ENCODE measurements around the gene SLC49A3. TPM values are rescaled to one million over a fixed set of nuclear protein-coding genes. Genes with fewer than 3 reads are reported as not detected.

The SLC49A3 gene
- total and polyA plus RNA-seq, 7 donors: 2.4 to 6.4 (median 4.6) TPM

DNA sequence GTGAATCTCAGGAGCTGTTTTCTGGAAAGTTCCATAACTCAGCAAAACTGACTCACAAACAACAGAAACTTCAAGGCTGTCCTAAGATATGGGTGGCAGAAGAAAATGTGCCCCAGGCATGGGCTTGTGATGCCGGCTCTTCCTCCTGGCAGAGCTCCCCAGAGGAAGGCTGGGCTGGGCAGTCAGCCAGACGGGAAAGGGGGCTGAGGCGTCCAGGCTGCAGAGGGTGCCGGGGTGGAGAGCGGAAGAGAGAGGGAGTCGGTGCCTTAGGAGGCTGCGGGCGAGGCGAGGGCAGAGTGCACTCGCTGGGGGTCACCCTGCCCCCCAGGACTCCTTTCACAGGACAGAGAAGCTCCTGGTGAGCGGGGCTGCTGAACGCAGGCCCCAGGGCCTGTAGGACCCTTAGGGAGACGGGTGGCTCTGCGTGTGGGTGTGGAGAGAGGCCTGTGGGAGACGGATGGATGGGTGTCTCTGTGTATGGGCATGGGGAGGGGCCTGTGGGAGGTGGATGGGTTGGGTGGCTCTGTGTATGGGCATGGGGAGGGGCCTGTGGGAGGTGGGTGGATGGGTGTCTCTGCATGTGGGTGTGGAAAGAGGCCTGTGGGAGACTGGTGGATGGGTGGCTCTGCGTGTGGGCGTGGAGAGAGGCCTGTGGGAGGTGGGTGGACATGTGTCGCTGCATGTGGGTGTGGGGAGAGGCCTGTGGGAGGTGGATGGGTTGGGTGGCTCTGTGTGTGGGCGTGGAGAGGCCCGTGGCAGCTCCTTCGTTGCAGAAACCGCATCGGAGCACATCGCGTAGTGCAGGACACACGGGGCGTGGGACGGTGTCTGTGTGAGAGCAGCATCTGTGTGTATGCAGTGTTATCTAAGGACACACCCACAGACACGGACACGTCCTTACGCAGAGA, 32.6 kb upstream of the SLC49A3 start:
- Histone ChIP-seq H3K4me3 (no peak overlapping the region), H3K4me1 (peaks cover 0 to 21% (median 7%) of the 10 kb centered on the region in 4 donors), H3K27me3 (no peaks in the 10 kb centered on the region), H3K9me3 (no peaks in the 10 kb centered on the region), H3K36me3 (peaks cover 0 to 8% (median 0%) of the 10 kb centered on the region in 4 donors), H3K27ac (no peak overlapping the region)
- intact Hi-C loops (cut with DNase I): no loop called here
- DNase-seq: no peak
- TF ChIP-seq POLR2A (IDR thresholded peaks at IDR 0.05): no peak
- TF ChIP-seq POLR2AphosphoS5 (IDR thresholded peaks at IDR 0.05): no peak
- TF ChIP-seq, protein P1, sequence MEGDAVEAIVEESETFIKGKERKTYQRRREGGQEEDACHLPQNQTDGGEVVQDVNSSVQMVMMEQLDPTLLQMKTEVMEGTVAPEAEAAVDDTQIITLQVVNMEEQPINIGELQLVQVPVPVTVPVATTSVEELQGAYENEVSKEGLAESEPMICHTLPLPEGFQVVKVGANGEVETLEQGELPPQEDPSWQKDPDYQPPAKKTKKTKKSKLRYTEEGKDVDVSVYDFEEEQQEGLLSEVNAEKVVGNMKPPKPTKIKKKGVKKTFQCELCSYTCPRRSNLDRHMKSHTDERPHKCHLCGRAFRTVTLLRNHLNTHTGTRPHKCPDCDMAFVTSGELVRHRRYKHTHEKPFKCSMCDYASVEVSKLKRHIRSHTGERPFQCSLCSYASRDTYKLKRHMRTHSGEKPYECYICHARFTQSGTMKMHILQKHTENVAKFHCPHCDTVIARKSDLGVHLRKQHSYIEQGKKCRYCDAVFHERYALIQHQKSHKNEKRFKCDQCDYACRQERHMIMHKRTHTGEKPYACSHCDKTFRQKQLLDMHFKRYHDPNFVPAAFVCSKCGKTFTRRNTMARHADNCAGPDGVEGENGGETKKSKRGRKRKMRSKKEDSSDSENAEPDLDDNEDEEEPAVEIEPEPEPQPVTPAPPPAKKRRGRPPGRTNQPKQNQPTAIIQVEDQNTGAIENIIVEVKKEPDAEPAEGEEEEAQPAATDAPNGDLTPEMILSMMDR (IDR thresholded peaks at IDR 0.05): no peak
- no peak for TF ChIP-seq EP300 (IDR thresholded peaks at IDR 0.05)
- WGBS, 2 donors: 35 to 79% methylated on average over 31 of the region's 31 CpGs

DNA sequence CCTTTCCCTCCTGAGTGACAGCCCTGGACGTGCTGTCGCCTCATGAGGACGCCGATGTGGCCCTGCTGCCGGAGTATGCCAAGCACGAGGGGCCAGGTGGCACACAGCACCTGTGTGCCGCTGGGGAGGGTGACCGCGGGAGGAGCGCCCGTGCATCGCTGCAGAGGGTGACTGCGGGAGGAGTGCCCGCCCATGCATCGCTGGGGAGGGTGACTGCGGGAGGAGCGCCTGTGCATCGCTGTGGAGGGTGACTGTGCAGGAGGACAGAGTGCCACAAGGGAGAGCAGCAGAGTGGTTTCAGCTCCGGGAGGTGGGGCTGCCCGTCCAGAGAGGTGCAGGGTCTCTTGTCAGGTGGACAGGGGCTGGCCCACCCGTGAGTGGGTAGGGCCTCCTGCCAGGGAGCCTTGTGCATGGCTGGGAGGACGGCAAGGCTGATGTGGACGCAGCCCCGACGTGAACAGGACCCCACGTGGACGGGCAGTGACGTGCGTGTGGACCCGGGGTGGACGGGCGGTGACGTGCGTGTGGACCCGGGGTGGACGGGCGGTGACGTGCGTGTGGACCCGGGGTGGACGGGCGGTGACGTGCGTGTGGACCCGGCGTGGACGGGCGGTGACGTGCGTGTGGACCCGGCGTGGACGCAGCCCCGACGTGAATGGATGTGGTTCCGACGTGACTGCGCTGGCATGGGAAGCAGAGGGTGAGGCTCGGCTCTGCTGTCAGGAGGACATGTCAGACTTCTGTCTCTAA, 31.3 kb upstream of the SLC49A3 start:
- intact Hi-C loops (cut with DNase I): no loop called here
- no peak overlapping the region for H3K27ac ChIP-seq
- TF ChIP-seq POLR2AphosphoS5 (IDR thresholded peaks at IDR 0.05) (no peak), POLR2A (IDR thresholded peaks at IDR 0.05) (no peak), EP300 (IDR thresholded peaks at IDR 0.05) (no peak)
- TF ChIP-seq, protein P1 (IDR thresholded peaks at IDR 0.05): no peak
- peaks cover 0 to 13% (median 4%) of the 10 kb centered on the region in 4 donors for H3K4me1 ChIP-seq
- no peak overlapping the region for H3K4me3 ChIP-seq
- H3K27me3 ChIP-seq: no peaks in the 10 kb centered on the region
- DNase-seq: no peak
- H3K9me3 ChIP-seq: no peaks in the 10 kb centered on the region
- peaks cover 0 to 8% (median 0%) of the 10 kb centered on the region in 4 donors for H3K36me3 ChIP-seq
- 95 to 96% methylated on average over 59 of the region's 59 CpGs for WGBS, 2 donors

DNA sequence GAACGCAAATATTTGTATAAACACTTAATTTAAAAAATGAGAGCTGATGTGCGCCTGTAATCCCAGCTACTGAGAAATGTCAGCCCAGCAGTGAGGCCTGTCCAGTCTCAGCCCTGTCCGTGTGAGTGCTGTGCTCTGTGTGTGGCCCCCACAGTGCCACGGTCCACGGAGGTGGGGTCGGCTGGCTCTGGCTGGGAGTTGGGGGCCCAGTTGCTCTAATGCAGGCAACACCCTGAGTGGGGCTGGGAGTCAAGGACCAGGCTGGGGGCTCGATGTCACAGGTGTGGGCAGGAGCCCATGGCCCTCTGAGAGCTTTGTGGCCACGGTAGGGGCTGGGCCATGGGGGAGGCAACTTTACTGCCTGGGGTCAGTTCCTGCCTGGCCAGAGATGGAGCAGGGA, 29.5 kb upstream of the SLC49A3 start:
- Histone ChIP-seq H3K4me3 (no peak overlapping the region), H3K9me3 (no peaks in the 10 kb centered on the region), H3K27me3 (no peaks in the 10 kb centered on the region), H3K4me1 (peaks cover 0 to 13% (median 4%) of the 10 kb centered on the region in 4 donors), H3K36me3 (peaks cover 0 to 17% (median 0%) of the 10 kb centered on the region in 4 donors), H3K27ac (no peak overlapping the region)
- WGBS, 2 donors: 91 to 93% methylated on average over 8 of the region's 8 CpGs
- no peak for TF ChIP-seq POLR2AphosphoS5 (IDR thresholded peaks at IDR 0.05)
- TF ChIP-seq, protein P1 (IDR thresholded peaks at IDR 0.05): no peak
- TF ChIP-seq EP300 (IDR thresholded peaks at IDR 0.05): no peak
- TF ChIP-seq POLR2A (IDR thresholded peaks at IDR 0.05): no peak
- DNase-seq: no peak
- intact Hi-C loops (cut with DNase I): no loop called here

DNA sequence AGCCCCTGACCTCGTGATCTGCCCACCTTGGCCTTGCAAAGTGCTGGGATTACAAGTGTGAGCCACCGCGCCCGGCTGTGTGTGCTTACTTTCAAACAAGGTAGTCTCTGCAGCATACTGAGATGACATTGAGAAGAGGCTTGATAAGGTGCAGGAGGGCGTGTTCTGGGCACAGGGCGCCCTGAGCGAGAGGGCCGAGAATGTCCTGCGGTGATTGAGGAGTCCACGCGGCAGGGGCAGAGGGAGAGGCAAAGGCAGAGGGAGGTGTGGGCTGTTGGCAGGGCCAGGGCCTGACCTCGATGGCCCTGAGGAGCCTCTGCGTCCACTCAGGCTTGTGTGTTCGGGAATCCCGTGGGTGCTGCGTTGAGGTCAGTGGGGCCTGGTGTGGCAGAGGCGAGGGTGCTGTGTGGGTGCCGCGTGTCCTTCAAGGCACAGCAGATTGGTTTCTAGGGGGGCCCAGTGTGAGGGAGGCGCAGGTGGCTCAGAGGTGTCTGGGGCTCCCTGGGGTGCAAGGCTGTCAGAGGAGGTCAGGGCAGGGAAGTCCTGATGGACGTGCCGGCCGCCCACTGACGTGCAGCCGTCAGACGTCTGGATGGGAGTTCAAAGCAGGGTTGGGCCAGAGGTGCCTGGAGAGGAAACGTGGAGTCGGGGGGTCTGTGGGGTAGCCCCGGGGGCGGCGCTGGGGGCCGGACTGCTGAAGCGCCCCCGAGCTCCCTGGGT, 28.8 kb upstream of the SLC49A3 start:
- H3K27me3 ChIP-seq: no peaks in the 10 kb centered on the region
- peaks cover 0 to 13% (median 4%) of the 10 kb centered on the region in 4 donors for H3K4me1 ChIP-seq
- WGBS, 2 donors: 77 to 88% methylated on average over 34 of the region's 34 CpGs
- no peaks in the 10 kb centered on the region for H3K9me3 ChIP-seq
- no peak for TF ChIP-seq POLR2AphosphoS5 (IDR thresholded peaks at IDR 0.05)
- no peak for TF ChIP-seq EP300 (IDR thresholded peaks at IDR 0.05)
- TF ChIP-seq POLR2A (IDR thresholded peaks at IDR 0.05): no peak
- TF ChIP-seq, protein P1 (IDR thresholded peaks at IDR 0.05): no peak
- intact Hi-C loops (cut with DNase I): no loop called here
- no peak overlapping the region for H3K27ac ChIP-seq
- no peak overlapping the region for H3K4me3 ChIP-seq
- peaks cover 0 to 12% (median 0%) of the 10 kb centered on the region in 4 donors for H3K36me3 ChIP-seq
- DNase-seq: no peak
